Measurements from ENCODE around the gene KCNQ2. TPM values are rescaled to one million over a fixed set of nuclear protein-coding genes. Genes with fewer than 3 reads are reported as not detected.

KCNQ2 gene
- total RNA-seq, 1 donor: 0.36 TPM

GRCh38 chr20:63378626-63379025 lies 93.8 kb downstream of the KCNQ2 start:
- peaks cover 4% of the 10 kb centered on the region for H3K27me3 ChIP-seq (ENCODE audit: insufficient read depth, low read length)
- H3K36me3 ChIP-seq (ENCODE audit: insufficient read depth, low read length): no peaks in the 10 kb centered on the region
- H3K9me3 ChIP-seq (ENCODE audit: low read depth, low read length): no peaks in the 10 kb centered on the region
- no peaks in the 10 kb centered on the region for H3K79me2 ChIP-seq (ENCODE audit: insufficient read depth, low read length)
- H4K20me1 ChIP-seq (ENCODE audit: insufficient read depth, low read length): peaks cover 5% of the 10 kb centered on the region
- TF ChIP-seq CTCF (IDR thresholded peaks at IDR 0.05; ENCODE audit: extremely low read depth, low read depth, low read length): no peak
- no peaks in the 10 kb centered on the region for H3K4me1 ChIP-seq (ENCODE audit: insufficient read depth, low read length)
- DNase-seq (ENCODE audit: insufficient read length, low spot score, missing footprints): no peak
- no peak overlapping the region for H3K4me3 ChIP-seq (ENCODE audit: insufficient read depth, low read length)
- H2AFZ ChIP-seq (ENCODE audit: low read length): no peak overlapping the region
- no peak overlapping the region for H3K4me2 ChIP-seq (ENCODE audit: insufficient read depth, low read length)
- H3K27ac ChIP-seq (ENCODE audit: low read depth, low read length): no peak overlapping the region

GRCh38 chr20:63377951-63378381 lies 94.5 kb downstream of the KCNQ2 start:
- Histone ChIP-seq H3K9me3 (ENCODE audit: low read depth, low read length) (no peaks in the 10 kb centered on the region), H3K4me2 (ENCODE audit: insufficient read depth, low read length) (no peak overlapping the region), H3K27me3 (ENCODE audit: insufficient read depth, low read length) (peaks cover 4% of the 10 kb centered on the region), H2AFZ (ENCODE audit: low read length) (no peak overlapping the region), H3K27ac (ENCODE audit: low read depth, low read length) (no peak overlapping the region), H3K79me2 (ENCODE audit: insufficient read depth, low read length) (no peaks in the 10 kb centered on the region), H3K4me1 (ENCODE audit: insufficient read depth, low read length) (no peaks in the 10 kb centered on the region), H3K4me3 (ENCODE audit: insufficient read depth, low read length) (no peak overlapping the region), H3K36me3 (ENCODE audit: insufficient read depth, low read length) (no peaks in the 10 kb centered on the region), H4K20me1 (ENCODE audit: insufficient read depth, low read length) (peaks cover 5% of the 10 kb centered on the region)
- no peak for TF ChIP-seq CTCF (IDR thresholded peaks at IDR 0.05; ENCODE audit: extremely low read depth, low read depth, low read length)
- no peak for DNase-seq (ENCODE audit: insufficient read length, low spot score, missing footprints)

DNA sequence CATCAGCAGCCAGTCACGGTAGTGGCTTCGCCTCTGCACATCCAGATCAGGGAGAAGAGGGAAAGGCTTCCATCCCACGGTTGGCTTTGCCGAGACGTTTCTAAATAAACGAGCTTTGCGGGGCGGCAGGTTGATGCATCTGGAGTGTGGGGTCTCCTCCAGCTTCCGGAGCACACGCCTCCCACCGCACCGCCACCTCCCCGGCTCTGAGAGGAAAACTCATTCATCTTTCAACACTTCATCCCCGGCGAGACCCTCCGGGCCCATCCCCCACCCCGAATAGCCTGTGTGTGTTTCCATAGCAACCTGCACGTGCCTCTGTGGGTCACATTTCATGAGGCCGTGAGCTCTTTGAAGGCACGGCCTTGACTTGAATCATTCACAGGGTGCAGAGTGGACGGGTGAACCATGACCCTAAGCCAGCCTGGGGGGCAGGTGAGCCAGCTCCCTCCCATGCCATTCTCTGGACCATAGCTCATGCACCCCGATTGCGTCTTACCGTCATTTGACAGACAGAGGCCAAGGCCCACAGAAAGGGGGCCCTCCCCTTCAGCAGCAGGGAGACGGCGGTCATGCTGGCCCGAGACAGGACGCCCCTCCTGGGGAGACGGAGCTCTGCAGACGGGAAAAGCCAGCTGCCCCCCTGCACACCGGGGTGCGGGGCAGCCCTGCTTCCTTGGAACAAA lies 95.1 kb downstream of the KCNQ2 start:
- H3K27me3 ChIP-seq (ENCODE audit: insufficient read depth, low read length): peaks cover 4% of the 10 kb centered on the region
- no peaks in the 10 kb centered on the region for H3K9me3 ChIP-seq (ENCODE audit: low read depth, low read length)
- no peak overlapping the region for H2AFZ ChIP-seq (ENCODE audit: low read length)
- DNase-seq (ENCODE audit: insufficient read length, low spot score, missing footprints): no peak
- TF ChIP-seq CTCF (IDR thresholded peaks at IDR 0.05; ENCODE audit: extremely low read depth, low read depth, low read length): no peak
- no peaks in the 10 kb centered on the region for H3K36me3 ChIP-seq (ENCODE audit: insufficient read depth, low read length)
- H3K79me2 ChIP-seq (ENCODE audit: insufficient read depth, low read length): no peaks in the 10 kb centered on the region
- H3K4me1 ChIP-seq (ENCODE audit: insufficient read depth, low read length): no peaks in the 10 kb centered on the region
- H3K27ac ChIP-seq (ENCODE audit: low read depth, low read length): no peak overlapping the region
- no peak overlapping the region for H3K4me2 ChIP-seq (ENCODE audit: insufficient read depth, low read length)
- no peak overlapping the region for H3K4me3 ChIP-seq (ENCODE audit: insufficient read depth, low read length)
- H4K20me1 ChIP-seq (ENCODE audit: insufficient read depth, low read length): peaks cover 5% of the 10 kb centered on the region

DNA sequence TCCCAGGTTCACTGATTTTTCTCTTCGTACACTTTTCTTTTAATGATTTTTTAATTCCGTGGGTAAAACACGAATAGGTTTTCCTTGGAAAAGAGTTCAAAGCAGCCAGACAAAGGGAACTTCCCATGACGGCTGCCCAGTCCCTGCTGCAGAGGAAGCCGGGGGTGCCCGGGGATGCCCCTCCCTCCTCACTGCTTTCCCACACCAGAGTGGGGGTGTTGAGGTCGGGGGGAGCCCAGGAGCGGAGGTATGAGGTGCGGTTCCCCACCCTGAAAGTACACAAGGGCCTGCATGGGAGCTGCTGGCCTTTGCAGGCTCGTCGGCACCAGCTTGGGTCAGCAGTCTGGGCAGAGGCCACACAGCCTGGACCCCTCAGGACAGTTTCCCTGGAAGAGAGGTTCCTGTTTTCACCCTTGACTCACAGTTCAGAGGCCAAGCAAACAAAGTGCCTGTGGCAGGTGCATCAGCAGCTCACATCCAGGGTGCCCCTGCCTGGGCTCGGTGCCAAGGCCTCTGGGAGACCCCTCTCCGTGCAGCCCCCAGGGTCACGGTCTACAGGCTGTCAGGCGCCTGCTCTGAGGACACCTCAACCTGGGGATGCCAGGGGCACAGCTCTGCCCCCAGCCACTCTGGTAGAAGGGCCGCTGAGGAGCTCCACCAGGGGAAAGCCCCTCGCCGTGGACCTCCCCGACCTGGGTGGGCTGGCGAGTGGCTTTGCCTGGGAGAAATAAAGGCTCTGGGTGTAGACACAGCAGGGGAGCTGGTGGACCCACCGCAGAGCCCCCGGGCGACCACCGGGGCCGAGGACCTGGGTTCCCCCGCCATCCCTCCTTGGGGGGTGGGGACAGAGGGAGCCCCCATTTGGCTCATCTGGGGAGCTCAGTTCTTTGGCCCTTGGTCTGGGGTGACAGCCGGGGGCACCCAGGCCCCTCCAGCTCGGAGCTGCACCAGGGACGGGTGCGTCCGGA lies 95.9 kb downstream of the KCNQ2 start:
- Histone ChIP-seq H3K4me1 (ENCODE audit: insufficient read depth, low read length) (no peaks in the 10 kb centered on the region), H3K27ac (ENCODE audit: low read depth, low read length) (no peak overlapping the region), H3K9me3 (ENCODE audit: low read depth, low read length) (no peaks in the 10 kb centered on the region), H2AFZ (ENCODE audit: low read length) (no peak overlapping the region), H4K20me1 (ENCODE audit: insufficient read depth, low read length) (no peaks in the 10 kb centered on the region), H3K4me3 (ENCODE audit: insufficient read depth, low read length) (no peak overlapping the region), H3K36me3 (ENCODE audit: insufficient read depth, low read length) (no peaks in the 10 kb centered on the region), H3K27me3 (ENCODE audit: insufficient read depth, low read length) (peaks cover 4% of the 10 kb centered on the region), H3K4me2 (ENCODE audit: insufficient read depth, low read length) (no peak overlapping the region), H3K79me2 (ENCODE audit: insufficient read depth, low read length) (no peaks in the 10 kb centered on the region)
- no peak for TF ChIP-seq CTCF (IDR thresholded peaks at IDR 0.05; ENCODE audit: extremely low read depth, low read depth, low read length)
- no peak for DNase-seq (ENCODE audit: insufficient read length, low spot score, missing footprints)

Measured in osteoblast (primary cell).